Activated CD4-positive, alpha-beta T cell treated with anti-CD3 and anti-CD28 coated beads for 36 hours (primary cell): Measurements from ENCODE around the gene YY1. TPM values are rescaled to one million over a fixed set of nuclear protein-coding genes. Genes with fewer than 3 reads are reported as not detected.
"Not testable (repeated sequence)": the region's sequence is repeated elsewhere in the genome, so short reads cannot be mapped to it uniquely, and the experiment has no call there.

Source experiments
- ATAC-seq: fragments of 200-7000 bp; cut with Tn5 transposase; one replicate; pipeline ENCODE4 v1.10.0; 2021; ENCODE audit warnings: mild to moderate bottlenecking, moderate library complexity
- CTCF ChIA-PET: fragments of 350-600 bp; sonication (Branson Sonifier 250); formaldehyde crosslinking; loops from one replicate; lab custom pipeline; 2021; ENCODE audit warnings: antibody characterized with exemption; lab: Charles Lee
- POLR2A ChIA-PET: fragments of 350-600 bp; sonication (Branson Sonifier 250); formaldehyde crosslinking; loops from one replicate; lab custom pipeline; 2021; ENCODE audit warnings: antibody characterized with exemption, inconsistent platforms; lab: Charles Lee
- DNase-seq: peaks from one replicate; pipeline ENCODE4 v3.0.0-alpha.2; 2020
- H3K27ac Mint-ChIP-seq: one replicate; pipeline ENCODE4 v1.8.0; 2021; ENCODE audit warnings: mixed read lengths
- H3K27me3 Mint-ChIP-seq: one replicate; pipeline ENCODE4 v1.8.0; 2021; ENCODE audit warnings: mixed read lengths
- H3K36me3 Mint-ChIP-seq: one replicate; pipeline ENCODE4 v1.8.0; 2021; ENCODE audit warnings: low read depth, mixed read lengths
- H3K4me1 Mint-ChIP-seq: one replicate; pipeline ENCODE4 v1.8.0; 2021; ENCODE audit warnings: mixed read lengths
- H3K4me3 Mint-ChIP-seq: one replicate; pipeline ENCODE4 v1.8.0; 2021; ENCODE audit warnings: mild to moderate bottlenecking, moderate library complexity, mixed read lengths
- H3K9me3 Mint-ChIP-seq: one replicate; pipeline ENCODE4 v1.8.0; 2021; ENCODE audit warnings: low read depth, mixed read lengths
- intact Hi-C, 2 experiments: fragments of 100-400 bp; cut with DNase I in 1 of 2; cut with micrococcal nuclease in 1 of 2; formaldehyde crosslinking; loops; one replicate each; pipeline versions ENCODE4 v1.14.2 to v1.15.1; 2022 to 2024; cut with DNase I, micrococcal nuclease
- total RNA-seq, 2 experiments: library from RNA; stranded (reverse); gene quantifications; one replicate each; pipeline ENCODE4 v1.2.3, GENCODE V29; 2021

YY1 gene
- total RNA-seq, 2 experiments from 2014 or later = 99.7 to 104 TPM

DNA sequence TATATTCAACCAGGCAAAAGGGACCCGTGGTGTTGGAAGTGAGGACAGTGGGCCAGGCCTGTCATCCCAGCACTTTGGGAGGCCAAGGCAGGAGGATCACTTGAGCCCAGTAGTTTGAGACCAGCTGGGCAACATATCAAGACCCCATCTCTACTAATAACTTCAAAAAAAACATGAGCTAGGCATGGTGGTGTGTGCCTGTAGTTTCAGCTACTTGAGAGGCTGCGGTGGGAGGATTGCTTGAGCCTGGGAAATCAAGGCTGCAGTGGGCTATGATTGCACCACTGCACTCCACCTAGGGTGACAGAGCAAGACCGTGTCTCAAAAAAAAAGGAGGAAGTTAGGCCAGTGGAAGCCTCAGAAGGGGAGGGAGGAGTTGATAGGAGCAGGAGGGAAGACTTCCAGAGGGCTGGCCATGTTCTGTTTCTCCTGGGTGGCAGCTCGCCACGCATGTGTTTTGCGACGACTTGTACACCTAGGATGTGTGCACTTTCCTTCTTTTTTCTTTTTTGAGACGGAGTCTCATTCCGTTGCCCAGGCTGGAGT lies 57.2 kb downstream of the YY1 start:
- intact Hi-C loops = no loop called here
- Mint-ChIP-seq H3K27ac (no peak overlapping the region), H3K27me3 (no peaks in the 10 kb centered on the region), H3K36me3 (no peaks in the 10 kb centered on the region), H3K9me3 (no peaks in the 10 kb centered on the region), H3K4me3 (no peak overlapping the region), H3K4me1 (peaks cover 3% of the 10 kb centered on the region)
- CTCF ChIA-PET = interaction anchor here (0.6 to 1.2 kb wide), 4 partner anchors 10 to 79 kb away, joined by 3 to 6 read pairs (median 4); a partner anchor contains a TSS
- no peak for ATAC-seq
- no peak for DNase-seq
- POLR2A ChIA-PET = no interaction called here

DNA sequence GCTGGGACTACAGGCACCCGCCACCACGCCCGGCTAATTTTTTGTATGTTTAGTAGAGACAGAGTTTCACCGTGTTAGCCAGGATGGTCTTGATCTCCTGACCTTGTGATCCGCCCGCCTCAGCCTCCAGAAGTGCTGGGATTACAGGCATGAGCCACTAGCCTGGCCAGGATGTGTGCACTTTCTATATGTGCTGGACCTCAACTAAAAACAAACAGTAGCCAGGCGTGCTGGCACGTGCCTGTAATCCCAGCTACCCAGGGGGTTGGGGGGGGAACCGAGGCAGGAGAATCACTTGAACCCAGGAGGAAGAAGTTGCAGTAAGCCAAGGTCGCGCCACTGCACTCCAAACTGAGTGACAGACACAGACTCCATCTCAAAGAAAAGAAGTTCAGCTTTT lies 57.8 kb downstream of the YY1 start:
- CTCF ChIA-PET = interaction anchor here (0.6 to 1.7 kb wide), 4 partner anchors 15 to 79 kb away, joined by 3 to 6 read pairs (median 4); a partner anchor contains a TSS
- H3K27ac Mint-ChIP-seq, H3K9me3 Mint-ChIP-seq, POLR2A ChIA-PET, H3K27me3 Mint-ChIP-seq, DNase-seq, intact Hi-C loops, H3K4me3 Mint-ChIP-seq, H3K36me3 Mint-ChIP-seq, ATAC-seq, H3K4me1 Mint-ChIP-seq: not testable (repeated sequence)

DNA sequence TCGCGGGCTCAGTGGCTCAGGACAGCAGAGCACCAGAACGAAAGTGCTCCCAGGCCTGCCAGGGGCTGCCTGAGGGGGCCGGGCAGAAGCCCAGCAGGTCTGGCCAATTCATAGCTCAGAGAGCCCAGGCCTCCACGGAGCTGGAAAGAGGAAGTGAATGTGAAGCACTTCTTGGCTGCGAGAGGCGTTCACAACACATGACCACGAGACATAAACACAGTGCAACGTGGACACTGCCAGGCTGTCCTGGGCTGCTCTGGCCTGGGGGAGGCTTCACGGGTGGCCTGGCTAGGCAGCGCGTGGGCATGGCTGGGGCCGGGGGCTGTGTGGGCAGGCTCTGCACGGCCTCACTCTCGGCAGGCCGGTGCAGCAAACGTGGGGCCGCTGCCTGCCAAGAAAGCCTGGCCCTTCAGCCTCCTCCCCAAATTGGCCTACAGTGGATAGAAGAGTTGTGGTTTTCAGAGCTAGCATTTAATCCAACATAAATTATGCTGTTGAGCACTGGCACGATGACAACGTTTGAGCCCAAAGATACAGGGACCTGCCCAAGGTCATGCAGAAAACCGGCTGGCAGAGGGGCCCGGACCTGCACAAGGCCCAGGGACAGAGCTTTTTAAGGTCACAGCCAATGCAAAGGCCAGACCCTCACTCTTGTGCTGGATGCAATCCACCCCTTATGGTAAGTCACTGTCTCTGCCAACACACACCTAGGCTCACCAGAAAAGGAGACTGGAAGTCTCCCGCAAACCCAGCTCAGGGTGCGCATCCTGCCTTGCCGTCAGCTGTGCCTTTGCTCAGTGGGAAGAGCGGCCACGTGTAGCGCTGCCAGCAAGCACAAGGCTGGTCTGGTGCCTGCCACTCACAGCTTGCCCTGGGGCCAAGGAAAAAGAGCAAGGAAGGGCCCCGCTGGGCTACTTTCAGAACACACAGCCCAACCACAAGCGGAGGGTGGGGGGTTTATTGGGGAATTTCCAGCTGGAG lies 58.7 kb downstream of the YY1 start:
- ChIA-PET CTCF (interaction anchor here (0.6 to 1.7 kb wide), 2 partner anchors 8 to 16 kb away, joined by 4 to 5 read pairs; no protein-coding TSS in a partner anchor), POLR2A (no interaction called here)
- Mint-ChIP-seq H3K36me3 (no peaks in the 10 kb centered on the region), H3K4me3 (no peak overlapping the region), H3K27me3 (no peaks in the 10 kb centered on the region), H3K9me3 (no peaks in the 10 kb centered on the region), H3K27ac (no peak overlapping the region), H3K4me1 (peaks cover 3% of the 10 kb centered on the region)
- ATAC-seq (no peak), DNase-seq (no peak)
- intact Hi-C loops = no loop called here

DNA sequence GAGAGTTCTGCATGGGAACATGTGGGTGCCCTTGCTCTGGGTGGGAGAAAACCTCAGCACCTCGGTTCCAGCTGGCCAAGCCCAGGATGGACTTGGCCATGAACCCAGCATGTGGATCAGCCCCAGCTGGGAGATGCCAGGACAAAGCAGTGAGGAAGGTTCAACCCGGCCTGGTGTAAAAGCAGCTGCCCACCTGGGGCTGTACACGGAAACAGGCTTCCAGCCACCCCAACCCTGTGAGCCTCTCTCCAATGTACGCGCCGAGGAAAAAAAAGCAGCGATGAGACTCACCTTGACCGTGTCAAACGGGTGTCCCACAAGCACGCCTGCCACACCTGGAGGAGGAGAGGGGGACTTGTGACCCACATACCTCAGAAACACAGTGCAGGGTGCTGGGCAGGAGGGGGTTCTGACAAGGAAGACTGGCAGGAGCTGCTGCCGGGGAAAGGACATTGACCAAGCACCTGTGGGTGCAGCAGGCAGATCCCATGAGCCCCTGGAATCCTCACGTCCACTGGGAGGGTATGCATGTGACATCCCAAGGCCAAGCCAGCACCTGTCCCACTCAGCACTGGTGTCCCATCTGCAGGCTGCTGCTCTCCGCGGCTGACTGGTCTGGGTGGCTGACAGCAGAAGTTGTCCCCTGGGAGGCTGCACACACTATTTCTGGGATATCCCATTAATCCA lies 59.8 kb downstream of the YY1 start:
- intact Hi-C loops = no loop called here
- Mint-ChIP-seq H3K27ac (no peak overlapping the region), H3K9me3 (no peaks in the 10 kb centered on the region), H3K4me3 (no peak overlapping the region), H3K27me3 (no peaks in the 10 kb centered on the region), H3K36me3 (no peaks in the 10 kb centered on the region), H3K4me1 (peaks cover 3% of the 10 kb centered on the region)
- ATAC-seq = no peak
- CTCF ChIA-PET = interaction anchor here (0.6 to 1.7 kb wide), 2 partner anchors 9 to 15 kb away, joined by 4 to 5 read pairs; no protein-coding TSS in a partner anchor
- DNase-seq = no peak
- POLR2A ChIA-PET = no interaction called here

DNA sequence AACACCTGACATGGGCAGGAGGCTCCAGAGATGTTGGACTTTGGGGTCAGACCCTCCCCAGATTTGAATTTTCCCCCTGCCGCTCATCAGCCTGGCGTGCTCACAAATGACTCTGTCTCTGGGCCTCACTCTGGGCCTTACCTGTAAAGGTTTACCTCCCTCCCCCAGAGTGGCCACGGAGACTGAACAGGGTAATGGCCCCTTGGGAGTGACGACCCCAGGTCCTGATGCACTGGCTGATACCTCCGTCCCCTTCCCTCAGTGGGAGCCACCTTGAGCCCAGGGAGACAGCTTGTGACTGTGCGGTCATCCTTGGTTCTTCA lies 60.3 kb downstream of the YY1 start:
- Mint-ChIP-seq H3K4me1 (peaks cover 3% of the 10 kb centered on the region), H3K4me3 (no peak overlapping the region), H3K9me3 (no peaks in the 10 kb centered on the region), H3K27me3 (no peaks in the 10 kb centered on the region), H3K27ac (no peak overlapping the region), H3K36me3 (no peaks in the 10 kb centered on the region)
- CTCF ChIA-PET = no interaction called here
- intact Hi-C loops = no loop called here
- ATAC-seq (no peak), DNase-seq (no peak)
- POLR2A ChIA-PET = no interaction called here

DNA sequence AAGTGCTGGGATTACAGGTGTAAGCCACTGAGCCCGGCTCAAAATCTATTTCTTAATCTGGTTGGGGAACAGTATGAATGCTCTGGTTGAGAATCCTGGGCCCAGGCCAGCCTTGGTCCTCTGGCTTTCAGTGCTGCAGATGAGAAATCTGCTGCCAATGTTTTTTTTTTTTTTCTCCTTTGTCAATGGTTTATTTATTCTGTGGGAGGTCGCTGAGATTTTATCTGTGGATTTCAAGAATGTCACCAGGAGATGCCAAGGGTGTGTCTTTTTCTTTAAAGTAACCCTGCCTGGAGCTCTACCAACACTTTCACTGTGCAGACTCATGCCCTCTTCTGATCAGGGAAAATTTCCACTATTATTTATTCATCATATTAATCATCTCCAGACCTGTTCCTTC lies 63.7 kb downstream of the YY1 start:
- Mint-ChIP-seq H3K36me3 (no peaks in the 10 kb centered on the region), H3K4me3 (no peak overlapping the region), H3K27me3 (peaks cover 12% of the 10 kb centered on the region), H3K9me3 (no peaks in the 10 kb centered on the region), H3K27ac (no peak overlapping the region), H3K4me1 (peaks cover 9% of the 10 kb centered on the region)
- DNase-seq (no peak), ATAC-seq (no peak)
- POLR2A ChIA-PET = no interaction called here
- intact Hi-C loops = no loop called here
- CTCF ChIA-PET = interaction anchor here (0.5 to 2.2 kb wide), 9 partner anchors 11 to 326 kb away, joined by 3 to 10 read pairs (median 4); no protein-coding TSS in a partner anchor

DNA sequence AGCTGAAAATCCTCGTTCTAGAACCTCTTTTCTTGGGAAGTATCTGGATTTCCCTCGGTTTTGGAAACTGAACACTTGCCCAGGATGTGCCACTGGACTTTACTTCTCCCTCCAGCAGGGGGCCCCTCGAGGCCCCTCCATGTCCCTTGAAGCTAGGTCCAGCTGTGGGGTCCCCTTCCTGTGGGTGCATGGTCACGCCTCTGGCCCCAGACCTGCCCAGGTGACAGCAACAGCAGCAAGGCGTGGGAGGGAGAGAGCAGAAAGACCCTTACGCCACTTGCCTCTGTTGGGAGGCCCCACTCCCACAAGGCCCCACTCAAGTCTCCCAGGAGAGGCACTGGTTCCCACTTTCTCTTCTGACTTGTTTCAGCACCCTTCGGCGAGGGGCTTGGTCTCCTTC lies 64.2 kb downstream of the YY1 start:
- DNase-seq = peak; percentile 41
- Mint-ChIP-seq H3K27ac (no peak overlapping the region), H3K4me1 (peaks cover 7% of the 10 kb centered on the region), H3K4me3 (no peak overlapping the region), H3K9me3 (no peaks in the 10 kb centered on the region), H3K27me3 (peaks cover 14% of the 10 kb centered on the region), H3K36me3 (no peaks in the 10 kb centered on the region)
- no peak for ATAC-seq
- intact Hi-C loops = no loop called here
- POLR2A ChIA-PET = no interaction called here
- CTCF ChIA-PET = interaction anchor here (0.7 to 2.2 kb wide), 6 partner anchors 10 to 326 kb away, joined by 3 to 10 read pairs (median 4); no protein-coding TSS in a partner anchor

DNA sequence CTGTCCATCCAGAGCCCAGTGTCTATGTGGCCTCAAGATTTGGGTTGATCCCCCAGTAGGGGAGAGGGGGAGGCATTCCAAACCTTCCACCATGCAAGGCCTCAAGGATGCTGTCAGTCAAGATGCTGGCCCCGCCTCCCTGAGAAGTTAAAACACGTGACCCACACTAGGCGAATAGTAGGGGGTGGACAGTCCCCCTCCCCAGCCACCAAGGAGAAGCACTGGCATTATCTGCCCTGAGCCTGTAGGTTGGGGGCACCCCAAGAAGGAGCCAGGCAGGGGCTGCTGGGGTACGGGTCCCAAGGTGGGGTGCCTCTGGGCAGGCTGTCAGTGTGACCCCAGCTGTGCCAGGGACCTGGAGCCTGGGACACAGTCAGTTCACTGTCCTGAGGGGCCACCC lies 65.0 kb downstream of the YY1 start:
- H3K36me3 Mint-ChIP-seq = no peaks in the 10 kb centered on the region
- H3K27me3 Mint-ChIP-seq = peaks cover 14% of the 10 kb centered on the region
- POLR2A ChIA-PET = no interaction called here
- intact Hi-C loops = loop anchor here in 1 of 2 experiments (2.0 kb wide), 1 partner anchor 63 kb away; no protein-coding TSS in a partner anchor
- CTCF ChIA-PET = interaction anchor here (0.6 to 2.2 kb wide), 2 partner anchors 9 to 147 kb away, joined by 3 to 10 read pairs; no protein-coding TSS in a partner anchor
- H3K4me1 Mint-ChIP-seq = peaks cover 7% of the 10 kb centered on the region
- no peaks in the 10 kb centered on the region for H3K9me3 Mint-ChIP-seq
- ATAC-seq (no peak), DNase-seq (no peak)
- no peak overlapping the region for H3K27ac Mint-ChIP-seq
- H3K4me3 Mint-ChIP-seq = no peak overlapping the region

DNA sequence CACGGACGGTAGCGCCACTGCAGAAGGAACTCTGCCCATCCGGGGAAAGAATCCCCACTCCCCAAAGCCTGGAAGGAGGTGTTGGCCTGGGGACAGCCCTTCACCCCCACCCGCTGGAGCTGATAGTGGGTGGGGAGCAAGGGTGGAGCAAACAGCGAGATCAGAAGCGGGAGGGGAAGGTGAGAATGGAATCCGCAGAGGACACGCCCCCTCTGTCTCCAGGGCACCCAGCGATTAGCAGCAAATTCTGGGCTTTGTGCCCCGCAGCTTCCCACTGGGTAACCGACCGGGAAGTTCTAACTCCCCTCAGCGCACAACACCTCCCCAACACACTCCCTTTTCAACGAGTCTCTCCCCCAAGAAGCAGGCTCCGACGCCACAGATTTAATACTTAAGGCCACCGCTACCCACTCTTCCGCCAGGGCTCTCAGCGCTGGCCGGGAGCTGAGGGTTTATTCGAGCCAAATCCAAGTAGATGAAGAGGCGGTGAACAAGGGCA lies 65.9 kb downstream of the YY1 start:
- H3K27ac Mint-ChIP-seq = no peak overlapping the region
- CTCF ChIA-PET = interaction anchor here (1.1 kb wide), 1 partner anchor 77 kb away, joined by 3 read pairs; no protein-coding TSS in a partner anchor
- peaks cover 14% of the 10 kb centered on the region for H3K27me3 Mint-ChIP-seq
- intact Hi-C loops = loop anchor here in 1 of 2 experiments (1.0 to 2.0 kb wide), 2 partner anchors 64 to 71 kb away; partner anchors contain the start of gene WDR25
- H3K4me1 Mint-ChIP-seq = peaks cover 7% of the 10 kb centered on the region
- no peak for ATAC-seq
- no peaks in the 10 kb centered on the region for H3K36me3 Mint-ChIP-seq
- no peaks in the 10 kb centered on the region for H3K9me3 Mint-ChIP-seq
- DNase-seq = peak; percentile 23
- POLR2A ChIA-PET = no interaction called here
- peak overlapping the region; percentile 61 for H3K4me3 Mint-ChIP-seq

DNA sequence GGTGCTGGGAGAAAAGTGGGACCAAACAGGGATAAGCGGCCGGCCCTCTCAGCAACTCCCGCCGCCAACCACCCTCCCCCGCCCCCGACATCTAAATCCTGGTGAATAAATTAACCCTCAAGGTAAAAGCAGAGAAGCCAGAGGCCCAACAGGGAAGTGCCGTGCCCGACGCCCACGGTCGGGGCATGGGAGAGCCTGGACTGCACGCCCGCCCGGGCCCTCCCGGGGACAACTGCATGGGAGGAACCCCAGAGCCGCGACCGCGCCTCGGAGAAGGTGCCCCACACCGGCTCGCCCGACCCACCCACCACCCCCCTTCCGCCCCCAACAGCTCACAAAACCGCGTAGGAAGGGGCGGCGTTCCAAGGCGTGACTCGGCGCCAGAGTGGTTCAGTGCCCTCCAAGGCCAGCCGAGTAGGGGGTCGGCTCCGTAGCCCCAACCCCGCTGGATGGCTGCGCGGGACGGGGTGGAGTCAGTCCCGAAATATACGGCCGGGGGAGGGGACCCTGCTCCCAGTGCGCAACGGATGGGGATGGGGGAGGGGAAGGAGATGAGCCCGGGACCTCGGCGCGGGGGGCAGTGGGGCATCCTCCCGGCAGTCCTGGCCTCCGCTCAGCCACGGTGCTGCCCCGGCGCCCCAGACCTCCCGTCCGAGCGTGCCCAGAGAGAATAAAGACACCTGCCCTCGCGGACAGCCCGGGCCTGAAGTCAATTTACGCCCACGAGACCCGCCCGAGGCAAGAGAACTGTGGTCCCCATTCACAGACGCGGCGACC lies 66.6 kb downstream of the YY1 start:
- intact Hi-C loops = loop anchor here (1.0 to 2.0 kb wide), 5 partner anchors 20 to 334 kb away; partner anchors contain the start of gene WDR25 (in 2 of the 2)
- peaks cover 7% of the 10 kb centered on the region for H3K4me1 Mint-ChIP-seq
- no peak for ATAC-seq

More for the DNA sequence above, 66.6 kb downstream of the YY1 start:
- Mint-ChIP-seq H3K27ac (no peak overlapping the region), H3K36me3 (no peaks in the 10 kb centered on the region), H3K4me3 (peak overlapping the region; percentile 61), H3K9me3 (no peaks in the 10 kb centered on the region), H3K27me3 (peaks cover 14% of the 10 kb centered on the region)
- DNase-seq = peak; percentile 40
- ChIA-PET POLR2A (interaction anchor here (0.7 kb wide), 1 partner anchor 91 kb away, joined by 3 read pairs; no protein-coding TSS in a partner anchor), CTCF (interaction anchor here (1.1 kb wide), 1 partner anchor 76 kb away, joined by 3 read pairs; no protein-coding TSS in a partner anchor)
